ENCODE measurements around the gene VWA1.
A peak's percentile ranks its signal among the peaks of the same experiment; 100 is the strongest.
"Not testable (repeated sequence)": the region's sequence is repeated elsewhere in the genome, so short reads cannot be mapped to it uniquely, and the experiment has no call there.

VWA1 gene

GRCh38 chr1:1437904-1438376 lies 2.5 kb downstream of the VWA1 start:
- DNase-seq, result no peak

- DNase-seq, result no peak
Observed at GRCh38 chr1:1438531-1439381, 3.3 kb downstream of the VWA1 start.

GRCh38 chr1:1439546-1440261 lies 4.2 kb downstream of the VWA1 start:
- no peak for DNase-seq

- no peak for DNase-seq
Observed at GRCh38 chr1:1440262-1441001, 4.9 kb downstream of the VWA1 start.

- peak; percentile 68 for DNase-seq
Observed at GRCh38 chr1:1441002-1441888, 5.8 kb downstream of the VWA1 start.

GRCh38 chr1:1442069-1442770 lies 6.7 kb downstream of the VWA1 start:
- DNase-seq, result no peak

GRCh38 chr1:1446631-1447030 lies 11.1 kb downstream of the VWA1 start:
- not testable (repeated sequence) for DNase-seq

GRCh38 chr1:1449099-1449739 lies 13.7 kb downstream of the VWA1 start, which contains the start of gene ATAD3C:
Gene ATAD3C, plus strand, starts transcription at chr1:1449689. Its CDS starts 995 bp downstream, at chr1:1450684.
- no peak for DNase-seq

GRCh38 chr1:1450616-1451015 lies 15.1 kb downstream of the VWA1 start:
- not testable (repeated sequence) for DNase-seq

- DNase-seq, result no peak
Observed at GRCh38 chr1:1451696-1452364, 16.3 kb downstream of the VWA1 start.

- DNase-seq, result not testable (repeated sequence)
Observed at GRCh38 chr1:1452365-1452739, 16.9 kb downstream of the VWA1 start.

- no peak for DNase-seq
Observed at GRCh38 chr1:1452882-1453281, 17.4 kb downstream of the VWA1 start.

GRCh38 chr1:1454286-1455056 lies 19.0 kb downstream of the VWA1 start:
- DNase-seq, result not testable (repeated sequence)

- no peak for DNase-seq
Observed at GRCh38 chr1:1455366-1455884, 19.9 kb downstream of the VWA1 start.

GRCh38 chr1:1455934-1456333 lies 20.4 kb downstream of the VWA1 start:
- DNase-seq, result not testable (repeated sequence)

- not testable (repeated sequence) for DNase-seq
Observed at GRCh38 chr1:1456683-1457255, 21.3 kb downstream of the VWA1 start.

- not testable (repeated sequence) for DNase-seq
Observed at GRCh38 chr1:1459156-1459555, 23.7 kb downstream of the VWA1 start.

GRCh38 chr1:1459711-1460110 lies 24.2 kb downstream of the VWA1 start:
- not testable (repeated sequence) for DNase-seq
